ENCODE data around the gene AKT1.

Gene AKT1

GRCh38 chr14:104796687-104797081 is 1.1 kb upstream of the AKT1 start:
- DNase-seq (ENCODE audit: insufficient read length, low spot score) (no peak), FAIRE-seq (no peak)
- TF ChIP-seq CTCF (IDR thresholded peaks at IDR 0.05; ENCODE audit: insufficient read depth, missing control alignments) = no peak

- DNase-seq (ENCODE audit: insufficient read length, low spot score) = peak; percentile 95
- TF ChIP-seq CTCF (IDR thresholded peaks at IDR 0.05; ENCODE audit: insufficient read depth, missing control alignments) = no peak
- FAIRE-seq = no peak
These were observed 486 bp upstream of the AKT1 start for GRCh38 chr14:104795781-104796686.

GRCh38 chr14:104794631-104794992 is 936 bp downstream of the AKT1 start:
- no peak for TF ChIP-seq CTCF (IDR thresholded peaks at IDR 0.05; ENCODE audit: insufficient read depth, missing control alignments)
- FAIRE-seq (no peak), DNase-seq (ENCODE audit: insufficient read length, low spot score) (no peak)

- FAIRE-seq (no peak), DNase-seq (ENCODE audit: insufficient read length, low spot score) (no peak)
- TF ChIP-seq CTCF (IDR thresholded peaks at IDR 0.05; ENCODE audit: insufficient read depth, missing control alignments) = no peak
These were observed 1.4 kb downstream of the AKT1 start for GRCh38 chr14:104794099-104794498.

GRCh38 chr14:104793703-104793959 is 1.9 kb downstream of the AKT1 start:
- DNase-seq (ENCODE audit: insufficient read length, low spot score) (no peak), FAIRE-seq (no peak)
- TF ChIP-seq CTCF (IDR thresholded peaks at IDR 0.05; ENCODE audit: insufficient read depth, missing control alignments) = no peak

- no peak for FAIRE-seq
- TF ChIP-seq CTCF (IDR thresholded peaks at IDR 0.05; ENCODE audit: insufficient read depth, missing control alignments) = no peak
- DNase-seq (ENCODE audit: insufficient read length, low spot score) = no peak
These were observed 2.4 kb downstream of the AKT1 start for GRCh38 chr14:104792945-104793702.

Measured in D721Med (cell line).